Measurements from ENCODE around the gene CIDEC.
"Not testable (repeated sequence)": the region's sequence is repeated elsewhere in the genome, so short reads cannot be mapped to it uniquely, and the experiment has no call there.

DNA sequence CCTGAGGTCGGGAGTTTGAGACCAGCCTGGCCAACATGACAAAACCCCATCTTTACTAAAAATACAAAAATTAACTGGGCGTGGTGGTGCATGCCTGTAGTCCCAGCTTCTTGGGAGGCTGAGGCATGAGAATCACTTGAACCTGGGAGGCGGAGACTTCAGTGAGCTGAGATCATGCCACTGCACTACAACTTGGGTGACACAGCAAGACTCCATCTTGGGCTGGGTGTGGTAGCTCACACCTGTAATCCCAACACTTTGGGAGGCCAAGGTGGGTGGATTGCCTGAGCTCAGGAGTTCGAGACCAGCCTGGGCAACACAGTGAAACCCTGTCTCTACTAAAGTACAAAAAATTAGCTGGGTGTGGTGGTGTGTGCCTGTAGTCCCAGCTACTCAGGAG, 3.8 kb downstream of the CIDEC start:
- TF ChIP-seq, protein P1, sequence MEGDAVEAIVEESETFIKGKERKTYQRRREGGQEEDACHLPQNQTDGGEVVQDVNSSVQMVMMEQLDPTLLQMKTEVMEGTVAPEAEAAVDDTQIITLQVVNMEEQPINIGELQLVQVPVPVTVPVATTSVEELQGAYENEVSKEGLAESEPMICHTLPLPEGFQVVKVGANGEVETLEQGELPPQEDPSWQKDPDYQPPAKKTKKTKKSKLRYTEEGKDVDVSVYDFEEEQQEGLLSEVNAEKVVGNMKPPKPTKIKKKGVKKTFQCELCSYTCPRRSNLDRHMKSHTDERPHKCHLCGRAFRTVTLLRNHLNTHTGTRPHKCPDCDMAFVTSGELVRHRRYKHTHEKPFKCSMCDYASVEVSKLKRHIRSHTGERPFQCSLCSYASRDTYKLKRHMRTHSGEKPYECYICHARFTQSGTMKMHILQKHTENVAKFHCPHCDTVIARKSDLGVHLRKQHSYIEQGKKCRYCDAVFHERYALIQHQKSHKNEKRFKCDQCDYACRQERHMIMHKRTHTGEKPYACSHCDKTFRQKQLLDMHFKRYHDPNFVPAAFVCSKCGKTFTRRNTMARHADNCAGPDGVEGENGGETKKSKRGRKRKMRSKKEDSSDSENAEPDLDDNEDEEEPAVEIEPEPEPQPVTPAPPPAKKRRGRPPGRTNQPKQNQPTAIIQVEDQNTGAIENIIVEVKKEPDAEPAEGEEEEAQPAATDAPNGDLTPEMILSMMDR (IDR thresholded peaks at IDR 0.05; ENCODE audit: insufficient read depth, low read length, poor library complexity, severe bottlenecking): not testable (repeated sequence)
- not testable (repeated sequence) for TF ChIP-seq EZH2phosphoT487 (conservative IDR thresholded peaks at IDR 0.05; ENCODE audit: low read length)
